ENCODE data around the gene LRBA. TPM values are rescaled to one million over a fixed set of nuclear protein-coding genes. Genes with fewer than 3 reads are reported as not detected.

Gene LRBA
- total RNA-seq, 1 donor from 2014 or later: 28.2 TPM

- H3K27me3 Mint-ChIP-seq (ENCODE audit: low read depth): no peaks in the 10 kb centered on the region
- H3K4me1 Mint-ChIP-seq: no peaks in the 10 kb centered on the region
- H3K27ac Mint-ChIP-seq (ENCODE audit: unreplicated experiment): no peak overlapping the region
- H3K36me3 Mint-ChIP-seq (ENCODE audit: low read depth): peaks cover 2% of the 10 kb centered on the region
- no peaks in the 10 kb centered on the region for H3K9me3 Mint-ChIP-seq
- H3K4me3 Mint-ChIP-seq: no peak overlapping the region
- no peak for TF ChIP-seq CTCF (conservative IDR thresholded peaks at IDR 0.05)
- no peak for DNase-seq (ENCODE audit: low read depth, low spot score)
Measured at GRCh38 chr4:150323406-150324325, 691.4 kb downstream of the LRBA start.

DNA sequence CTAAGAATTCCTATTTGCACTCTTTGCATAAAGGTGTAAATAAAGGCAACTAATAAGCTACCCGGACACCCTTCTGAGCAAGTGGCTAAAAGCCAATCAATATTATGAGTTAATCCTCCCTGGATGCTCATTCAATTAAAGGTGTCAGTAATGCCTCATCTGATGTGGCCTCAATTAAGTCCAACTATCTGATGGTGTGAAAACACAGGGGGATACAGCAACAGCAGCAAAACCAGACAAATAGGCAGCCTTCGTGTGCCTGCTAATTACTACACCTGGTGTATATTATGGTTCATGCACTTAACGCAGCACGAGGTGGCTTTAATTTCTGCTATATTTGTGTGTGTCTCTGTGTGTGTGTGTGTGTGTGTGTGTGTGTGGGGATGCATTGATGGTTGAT, 692.4 kb downstream of the LRBA start:
- Mint-ChIP-seq H3K36me3 (ENCODE audit: low read depth) (peaks cover 2% of the 10 kb centered on the region), H3K9me3 (no peaks in the 10 kb centered on the region), H3K27me3 (ENCODE audit: low read depth) (no peaks in the 10 kb centered on the region), H3K27ac (ENCODE audit: unreplicated experiment) (no peak overlapping the region), H3K4me1 (no peaks in the 10 kb centered on the region), H3K4me3 (no peak overlapping the region)
- TF ChIP-seq CTCF (conservative IDR thresholded peaks at IDR 0.05): no peak
- DNase-seq (ENCODE audit: low read depth, low spot score): no peak

DNA sequence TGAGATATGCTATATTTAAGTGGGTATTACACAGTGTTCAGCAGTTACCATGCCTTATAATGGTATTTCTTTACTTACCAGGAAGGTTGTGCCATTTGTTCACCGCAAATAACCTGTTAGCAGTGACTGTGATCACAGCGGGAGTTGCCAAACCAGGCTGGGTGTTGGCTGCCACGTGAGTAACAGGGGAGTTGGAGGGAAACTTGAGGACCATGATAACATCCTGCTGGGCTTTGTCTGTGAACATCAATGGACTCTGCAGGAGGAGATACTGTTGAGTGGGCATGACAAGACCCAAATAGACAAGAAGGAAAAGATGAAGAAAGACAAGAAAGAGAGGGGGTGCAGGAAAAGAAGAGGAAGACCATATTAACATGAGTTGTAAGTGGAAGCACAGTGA, 694.0 kb downstream of the LRBA start:
- TF ChIP-seq CTCF (conservative IDR thresholded peaks at IDR 0.05): no peak
- DNase-seq (ENCODE audit: low read depth, low spot score): no peak
- Mint-ChIP-seq H3K27ac (ENCODE audit: unreplicated experiment) (peak overlapping the region; percentile 1), H3K4me1 (no peaks in the 10 kb centered on the region), H3K36me3 (ENCODE audit: low read depth) (peaks cover 2% of the 10 kb centered on the region), H3K9me3 (no peaks in the 10 kb centered on the region), H3K4me3 (no peak overlapping the region), H3K27me3 (ENCODE audit: low read depth) (no peaks in the 10 kb centered on the region)

DNA sequence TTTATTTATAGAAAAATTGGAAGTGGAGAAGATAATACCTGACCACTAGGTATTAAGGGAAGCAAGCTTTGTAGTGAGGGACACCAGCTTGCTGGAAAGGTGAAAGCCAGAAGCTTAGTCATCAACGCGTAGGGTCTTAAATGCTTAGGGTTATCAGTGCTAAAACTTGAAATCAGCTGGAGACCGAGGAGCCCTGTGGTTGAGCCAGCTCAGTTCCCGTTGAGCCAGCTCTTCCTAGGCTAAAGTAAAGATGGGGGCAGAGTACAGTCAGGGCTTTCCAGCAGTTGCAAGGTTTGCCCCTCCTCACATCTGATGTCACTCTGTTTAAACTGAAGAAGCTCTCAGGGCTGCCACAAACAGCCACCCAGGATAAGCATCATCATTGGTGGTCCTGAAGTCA, 696.1 kb downstream of the LRBA start:
- Mint-ChIP-seq H3K9me3 (no peaks in the 10 kb centered on the region), H3K4me3 (no peak overlapping the region), H3K4me1 (no peaks in the 10 kb centered on the region), H3K27ac (ENCODE audit: unreplicated experiment) (no peak overlapping the region), H3K36me3 (ENCODE audit: low read depth) (no peaks in the 10 kb centered on the region), H3K27me3 (ENCODE audit: low read depth) (no peaks in the 10 kb centered on the region)
- no peak for TF ChIP-seq CTCF (conservative IDR thresholded peaks at IDR 0.05)
- DNase-seq (ENCODE audit: low read depth, low spot score): no peak

DNA sequence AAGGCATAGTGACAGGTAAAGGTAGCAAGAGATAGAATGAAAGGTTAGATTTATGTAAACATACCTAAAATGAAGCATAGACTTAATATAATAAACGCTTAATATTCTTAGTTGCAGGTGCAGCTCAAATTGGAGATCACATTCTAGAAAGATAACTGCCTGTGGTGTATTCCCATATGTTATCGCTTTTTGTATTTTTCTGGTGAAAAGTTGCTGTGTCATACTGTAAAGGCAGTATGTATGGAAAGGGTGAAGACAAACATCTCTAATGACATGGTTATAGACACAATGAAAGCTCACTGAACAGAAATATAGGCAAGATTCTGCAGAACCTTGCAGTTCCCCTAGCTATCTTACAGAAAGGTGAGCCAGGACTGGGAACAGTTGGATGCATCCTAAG, 696.6 kb downstream of the LRBA start:
- no peaks in the 10 kb centered on the region for H3K4me1 Mint-ChIP-seq
- H3K4me3 Mint-ChIP-seq: no peak overlapping the region
- no peak for DNase-seq (ENCODE audit: low read depth, low spot score)
- no peaks in the 10 kb centered on the region for H3K27me3 Mint-ChIP-seq (ENCODE audit: low read depth)
- no peaks in the 10 kb centered on the region for H3K9me3 Mint-ChIP-seq
- H3K27ac Mint-ChIP-seq (ENCODE audit: unreplicated experiment): no peak overlapping the region
- no peak for TF ChIP-seq CTCF (conservative IDR thresholded peaks at IDR 0.05)
- H3K36me3 Mint-ChIP-seq (ENCODE audit: low read depth): no peaks in the 10 kb centered on the region
